ENCODE results near the gene NDUFB6.

- TF ChIP-seq ZFP3 (CRISPR knock-in tag; IDR thresholded peaks at IDR 0.05) (no peak), OSR1 (CRISPR knock-in tag; IDR thresholded peaks at IDR 0.05) (no peak), ARNTL (CRISPR knock-in tag; IDR thresholded peaks at IDR 0.05; ENCODE audit: borderline replicate concordance, low read depth) (no peak), CSDC2 (CRISPR knock-in tag; IDR thresholded peaks at IDR 0.05) (no peak), PPARA (CRISPR knock-in tag; IDR thresholded peaks at IDR 0.05; ENCODE audit: borderline replicate concordance) (no peak), RARB (CRISPR knock-in tag; IDR thresholded peaks at IDR 0.05) (no peak)
- TF ChIP-seq, protein P1, sequence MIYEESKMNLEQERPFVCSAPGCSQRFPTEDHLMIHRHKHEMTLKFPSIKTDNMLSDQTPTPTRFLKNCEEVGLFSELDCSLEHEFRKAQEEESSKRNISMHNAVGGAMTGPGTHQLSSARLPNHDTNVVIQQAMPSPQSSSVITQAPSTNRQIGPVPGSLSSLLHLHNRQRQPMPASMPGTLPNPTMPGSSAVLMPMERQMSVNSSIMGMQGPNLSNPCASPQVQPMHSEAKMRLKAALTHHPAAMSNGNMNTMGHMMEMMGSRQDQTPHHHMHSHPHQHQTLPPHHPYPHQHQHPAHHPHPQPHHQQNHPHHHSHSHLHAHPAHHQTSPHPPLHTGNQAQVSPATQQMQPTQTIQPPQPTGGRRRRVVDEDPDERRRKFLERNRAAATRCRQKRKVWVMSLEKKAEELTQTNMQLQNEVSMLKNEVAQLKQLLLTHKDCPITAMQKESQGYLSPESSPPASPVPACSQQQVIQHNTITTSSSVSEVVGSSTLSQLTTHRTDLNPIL (CRISPR knock-in tag; IDR thresholded peaks at IDR 0.05; ENCODE audit: low read depth): no peak
- TF ChIP-seq, protein P2, sequence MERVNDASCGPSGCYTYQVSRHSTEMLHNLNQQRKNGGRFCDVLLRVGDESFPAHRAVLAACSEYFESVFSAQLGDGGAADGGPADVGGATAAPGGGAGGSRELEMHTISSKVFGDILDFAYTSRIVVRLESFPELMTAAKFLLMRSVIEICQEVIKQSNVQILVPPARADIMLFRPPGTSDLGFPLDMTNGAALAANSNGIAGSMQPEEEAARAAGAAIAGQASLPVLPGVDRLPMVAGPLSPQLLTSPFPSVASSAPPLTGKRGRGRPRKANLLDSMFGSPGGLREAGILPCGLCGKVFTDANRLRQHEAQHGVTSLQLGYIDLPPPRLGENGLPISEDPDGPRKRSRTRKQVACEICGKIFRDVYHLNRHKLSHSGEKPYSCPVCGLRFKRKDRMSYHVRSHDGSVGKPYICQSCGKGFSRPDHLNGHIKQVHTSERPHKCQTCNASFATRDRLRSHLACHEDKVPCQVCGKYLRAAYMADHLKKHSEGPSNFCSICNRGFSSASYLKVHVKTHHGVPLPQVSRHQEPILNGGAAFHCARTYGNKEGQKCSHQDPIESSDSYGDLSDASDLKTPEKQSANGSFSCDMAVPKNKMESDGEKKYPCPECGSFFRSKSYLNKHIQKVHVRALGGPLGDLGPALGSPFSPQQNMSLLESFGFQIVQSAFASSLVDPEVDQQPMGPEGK (CRISPR knock-in tag; IDR thresholded peaks at IDR 0.05; ENCODE audit: borderline replicate concordance): no peak
Observed at GRCh38 chr9:32533816-32534215, 39.1 kb downstream of the NDUFB6 start.

Measured in SK-N-SH treated with all-trans-retinoic acid at 6 μM for 48 hours (cell line).